ENCODE measurements around the gene CERS2.

CERS2 gene

DNA sequence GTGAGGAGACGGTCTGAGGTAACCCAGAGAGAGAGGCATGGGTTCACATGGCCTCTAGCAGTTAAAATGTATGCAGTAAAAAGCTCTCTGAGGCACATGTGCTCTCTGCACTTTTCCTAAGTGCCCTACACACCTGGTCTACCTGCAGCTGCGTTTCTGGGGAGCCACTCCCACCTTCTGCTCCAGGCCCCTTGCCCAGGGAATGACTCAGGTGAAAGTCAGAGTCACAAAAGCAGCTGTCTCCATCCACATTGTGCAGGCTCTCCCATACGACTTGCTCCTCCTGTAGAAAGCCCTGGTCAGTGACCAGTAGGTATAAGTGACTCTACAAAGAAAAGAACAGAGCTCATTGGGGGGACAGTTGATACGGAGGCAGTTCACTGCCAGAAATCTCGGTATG lies 23.3 kb upstream of the CERS2 start:
- DNase-seq: no peak

GRCh38 chr1:150997126-150997872 lies 22.7 kb upstream of the CERS2 start:
- DNase-seq: no peak

- DNase-seq: peak in 17 of 56 donors; percentile 8 to 62 (median 17)
Observed at GRCh38 chr1:150995896-150996295, 21.3 kb upstream of the CERS2 start.

DNA sequence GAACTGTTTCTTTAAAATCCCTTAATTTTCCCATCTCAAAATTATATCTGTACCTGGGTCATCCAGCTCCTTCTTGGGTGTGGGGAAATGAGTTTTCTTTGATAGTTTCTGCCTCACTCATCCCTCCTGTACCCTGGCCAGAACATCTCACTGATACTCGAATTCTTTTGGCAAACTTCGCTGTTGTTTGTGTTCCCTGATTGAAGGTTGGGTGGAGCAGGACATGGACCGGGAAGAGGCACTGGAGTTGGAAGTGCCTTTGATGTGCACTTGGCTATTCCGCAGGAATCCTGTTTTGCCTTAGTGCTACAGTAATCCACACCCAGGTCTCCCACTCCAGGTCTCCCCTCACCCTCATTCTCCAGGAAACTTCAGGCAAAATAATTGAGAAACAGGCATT lies 20.8 kb upstream of the CERS2 start:
- no peak for DNase-seq

DNA sequence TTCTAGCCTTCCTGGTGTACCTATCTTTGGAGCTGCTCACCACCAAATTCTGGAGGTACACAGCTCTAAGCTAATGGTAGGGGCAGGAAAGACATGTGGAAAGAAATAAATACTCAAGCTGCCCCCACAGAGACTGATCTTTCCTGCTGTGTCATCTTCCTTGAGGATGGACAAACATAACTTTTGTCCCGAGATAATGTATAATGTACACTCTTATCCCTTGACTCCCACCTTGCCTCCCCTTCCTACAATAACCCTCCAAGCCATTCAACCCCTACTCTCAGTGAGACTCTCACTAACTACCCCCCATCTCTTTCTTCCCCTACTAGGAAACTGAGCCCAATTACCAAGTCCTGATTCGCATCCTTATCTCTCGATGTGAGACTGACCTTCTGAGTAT lies 19.6 kb upstream of the CERS2 start:
- DNase-seq: no peak

- no peak for DNase-seq
Observed at GRCh38 chr1:150992626-150993025, 18.0 kb upstream of the CERS2 start.

DNA sequence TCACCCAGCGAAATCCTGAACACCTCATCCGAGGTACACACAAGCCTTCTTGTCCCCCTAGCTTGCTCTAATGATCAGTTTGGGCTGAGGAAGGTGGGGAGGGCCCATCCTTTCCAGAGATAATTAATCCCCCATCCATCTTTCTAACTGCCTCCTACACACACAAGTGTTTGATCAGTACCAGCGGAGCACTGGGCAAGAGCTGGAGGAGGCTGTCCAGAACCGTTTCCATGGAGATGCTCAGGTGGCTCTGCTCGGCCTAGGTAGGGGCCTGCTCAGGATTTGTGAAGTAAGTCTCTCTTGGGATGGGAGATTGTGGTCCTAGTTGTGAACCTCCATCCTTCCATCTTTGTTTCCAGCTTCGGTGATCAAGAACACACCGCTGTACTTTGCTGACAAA lies 13.3 kb upstream of the CERS2 start:
- DNase-seq: no peak

- no peak for DNase-seq
Observed at GRCh38 chr1:150985179-150985825, 10.7 kb upstream of the CERS2 start.

GRCh38 chr1:150981805-150982712 lies 7.4 kb upstream of the CERS2 start, which contains the start of gene ANXA9:
Gene ANXA9 (plus strand): TSS chr1:150982292. CDS start chr1:150983106, 814 bp downstream.
- DNase-seq: no peak

DNA sequence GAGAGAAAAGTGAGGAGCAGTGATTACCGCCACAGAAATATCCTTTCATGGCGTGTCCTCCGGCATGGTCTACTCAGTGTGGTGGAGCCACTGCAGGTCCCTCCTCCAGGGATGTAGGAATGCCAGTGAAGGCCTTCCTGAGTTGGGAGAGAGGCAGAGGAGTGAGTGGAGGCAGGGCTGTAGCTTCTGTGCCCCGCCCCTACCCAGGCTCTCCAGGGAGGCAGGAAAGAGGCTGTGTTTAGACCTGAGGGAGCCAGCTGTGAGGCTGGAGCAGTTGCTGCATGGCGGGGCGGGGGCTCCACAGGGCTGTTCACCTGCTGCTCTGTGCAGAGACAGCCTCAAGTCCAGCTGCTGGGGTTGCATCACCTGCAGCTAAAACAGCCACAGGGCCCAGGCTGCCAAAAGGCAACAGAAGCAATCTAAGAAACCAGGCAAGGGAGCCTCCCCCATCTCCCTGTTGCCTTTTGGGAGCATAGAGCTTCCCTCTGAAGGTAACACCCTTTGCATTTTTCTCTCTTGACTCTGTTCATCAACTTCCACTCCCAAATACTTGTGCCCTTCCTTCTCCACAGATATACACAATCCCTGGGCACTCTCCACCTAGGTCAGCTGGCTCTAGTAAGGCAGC lies 6.7 kb upstream of the CERS2 start:
- no peak for DNase-seq

GRCh38 chr1:150979092-150980056 lies 4.7 kb upstream of the CERS2 start:
- peak in 54 of 56 donors; percentile 8 to 95 (median 64) for DNase-seq

GRCh38 chr1:150976879-150977694 lies 2.5 kb upstream of the CERS2 start:
- peak in 52 of 56 donors; percentile 20 to 84 (median 59) for DNase-seq

GRCh38 chr1:150976401-150976821 lies 1.8 kb upstream of the CERS2 start:
- DNase-seq: no peak

- DNase-seq: peak in 24 of 56 donors; percentile 22 to 77 (median 48)
Observed at GRCh38 chr1:150973836-150974579, 627 bp downstream of the CERS2 start.

DNA sequence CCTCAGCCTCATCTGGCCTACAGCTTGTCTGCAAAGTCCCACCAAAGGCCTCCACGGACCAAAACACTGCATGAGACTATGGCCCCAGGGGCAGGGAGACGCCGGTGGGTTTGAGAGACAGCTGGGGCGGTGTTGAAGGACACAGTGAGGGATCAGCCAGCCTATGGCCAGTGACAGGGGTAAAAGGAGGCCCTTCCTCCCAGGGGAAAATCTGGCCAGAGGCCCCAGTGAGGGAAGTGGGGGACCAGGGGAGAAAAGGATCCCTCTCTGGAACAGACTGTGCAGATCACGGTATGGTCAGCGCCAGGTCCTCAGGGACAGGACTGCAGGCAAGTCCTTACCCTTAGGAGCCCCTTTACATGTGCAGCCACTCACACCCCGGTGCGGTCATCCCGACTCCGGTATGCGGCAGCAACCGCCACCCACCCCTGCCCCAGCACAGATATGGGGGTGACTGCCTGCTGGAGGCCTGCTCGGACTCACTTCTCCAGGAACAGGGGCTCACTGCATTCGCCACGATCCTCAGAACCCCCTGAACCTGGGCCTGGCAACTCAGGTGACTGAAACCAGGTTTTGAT lies 1.3 kb downstream of the CERS2 start:
- peak in 5 of 56 donors; percentile 20 to 54 (median 44) for DNase-seq

DNA sequence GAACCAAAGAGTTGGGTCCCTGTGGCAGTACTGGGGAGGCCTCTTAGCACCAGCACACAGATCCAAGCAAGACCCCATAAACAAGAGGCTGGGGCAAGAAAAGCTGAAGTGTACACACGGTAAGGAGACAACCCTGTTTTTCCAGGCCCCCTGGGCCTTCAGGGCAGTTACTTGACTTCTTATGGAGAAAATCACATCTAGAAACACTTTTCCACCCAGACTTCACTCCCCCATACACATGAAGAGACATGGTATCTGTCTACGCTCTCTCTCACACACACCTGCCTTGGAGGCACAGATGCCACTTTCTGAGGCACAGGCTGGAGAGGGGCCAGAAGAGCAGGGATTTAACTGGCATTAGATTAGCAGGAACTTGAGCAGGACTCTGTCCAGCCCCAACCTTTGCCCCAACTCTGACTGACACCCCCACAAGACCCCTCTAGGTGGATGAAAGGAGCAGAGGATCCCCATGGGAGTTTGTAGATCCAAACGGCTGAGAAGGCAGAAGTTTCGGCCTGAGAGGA lies 2.2 kb downstream of the CERS2 start:
- DNase-seq: no peak

DNA sequence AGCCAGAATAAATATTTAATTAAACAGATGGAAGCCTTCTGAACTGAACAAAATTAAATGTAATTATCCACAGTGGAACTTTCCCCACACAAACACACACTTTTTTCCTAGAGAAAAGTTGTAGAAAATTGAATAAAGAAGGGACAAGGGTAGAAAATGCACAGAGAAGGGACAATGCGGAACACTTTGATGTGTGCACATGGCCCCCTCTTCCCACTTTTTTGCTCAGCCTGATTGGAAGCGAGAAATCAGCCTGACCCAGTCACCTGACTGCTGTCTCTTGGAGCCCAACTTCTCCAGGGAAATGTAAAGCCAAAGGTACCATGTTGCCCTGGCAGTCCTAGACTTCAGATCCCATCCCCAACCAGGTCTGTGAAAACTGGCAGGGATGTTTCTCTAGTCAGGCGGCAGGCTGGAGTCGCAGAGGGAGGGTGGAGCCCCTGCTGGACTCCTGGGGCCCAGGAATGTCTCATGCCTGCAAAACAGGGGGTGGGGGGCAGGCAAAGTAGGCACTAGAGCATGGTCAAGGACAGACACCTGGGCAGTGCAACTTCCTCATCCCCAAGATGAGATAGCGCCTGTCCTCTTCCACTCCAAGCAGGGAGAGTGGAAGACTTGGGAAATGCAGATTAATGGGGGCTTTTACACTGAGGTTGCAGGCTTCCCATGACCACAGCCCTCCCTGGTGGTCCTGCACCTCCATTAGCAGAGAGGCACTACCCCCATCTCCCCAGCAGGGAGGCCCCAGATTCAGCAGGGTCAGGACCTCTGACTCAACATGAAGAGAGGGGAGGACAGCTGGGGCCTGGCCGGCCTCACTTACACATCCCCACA lies 2.8 kb downstream of the CERS2 start:
- DNase-seq: peak in 1 of 56 donors; percentile 5

Data from amygdala (tissue), 56 donors.